ENCODE measurements around the gene FOSB.
"Not testable (repeated sequence)": the region's sequence is repeated elsewhere in the genome, so short reads cannot be mapped to it uniquely, and the experiment has no call there.

FOSB gene

GRCh38 chr19:45467456-45468158 lies at the start of gene FOSB:
Gene FOSB (plus strand): TSS chr19:45467996. CDS start chr19:45468587, 591 bp downstream.
- FAIRE-seq: no peak

GRCh38 chr19:45418802-45419201 lies 49.0 kb upstream of the FOSB start:
- FAIRE-seq: no peak

GRCh38 chr19:45419396-45419795 lies 48.4 kb upstream of the FOSB start:
- FAIRE-seq: no peak

GRCh38 chr19:45419895-45420294 lies 47.9 kb upstream of the FOSB start:
- FAIRE-seq: no peak

GRCh38 chr19:45420356-45420755 lies 47.4 kb upstream of the FOSB start:
- FAIRE-seq: no peak

GRCh38 chr19:45420871-45421270 lies 46.9 kb upstream of the FOSB start:
- no peak for FAIRE-seq

- FAIRE-seq: no peak
Measured at GRCh38 chr19:45421947-45422498, 45.8 kb upstream of the FOSB start.

GRCh38 chr19:45423033-45423588 lies 44.7 kb upstream of the FOSB start:
- FAIRE-seq: no peak

- no peak for FAIRE-seq
Measured at GRCh38 chr19:45423589-45424190, 44.1 kb upstream of the FOSB start, which contains the start of gene ERCC1. Gene ERCC1 (minus strand): TSS chr19:45423917. CDS start chr19:45423374, 543 bp downstream.

GRCh38 chr19:45424191-45425058 lies 43.4 kb upstream of the FOSB start:
- FAIRE-seq: no peak

- FAIRE-seq: no peak
Measured at GRCh38 chr19:45428384-45429231, 39.2 kb upstream of the FOSB start.

- FAIRE-seq: not testable (repeated sequence)
Measured at GRCh38 chr19:45429896-45430295, 37.9 kb upstream of the FOSB start.

- not testable (repeated sequence) for FAIRE-seq
Measured at GRCh38 chr19:45431008-45431407, 36.8 kb upstream of the FOSB start.

GRCh38 chr19:45432543-45432942 lies 35.3 kb upstream of the FOSB start:
- FAIRE-seq: not testable (repeated sequence)

GRCh38 chr19:45437328-45437727 lies 30.5 kb upstream of the FOSB start:
- no peak for FAIRE-seq

- no peak for FAIRE-seq
Measured at GRCh38 chr19:45439190-45439568, 28.6 kb upstream of the FOSB start.

- FAIRE-seq: no peak
Measured at GRCh38 chr19:45439569-45440258, 28.1 kb upstream of the FOSB start.

- FAIRE-seq: no peak
Measured at GRCh38 chr19:45440259-45440638, 27.5 kb upstream of the FOSB start.

GRCh38 chr19:45440873-45441654 lies 26.7 kb upstream of the FOSB start:
- no peak for FAIRE-seq

GRCh38 chr19:45442408-45442777 lies 25.4 kb upstream of the FOSB start:
- no peak for FAIRE-seq

Data from colon (tissue), 2 donors.